ENCODE data around the gene MAG.
A peak's percentile ranks its signal among the peaks of the same experiment; 100 is the strongest.

The MAG gene

DNA sequence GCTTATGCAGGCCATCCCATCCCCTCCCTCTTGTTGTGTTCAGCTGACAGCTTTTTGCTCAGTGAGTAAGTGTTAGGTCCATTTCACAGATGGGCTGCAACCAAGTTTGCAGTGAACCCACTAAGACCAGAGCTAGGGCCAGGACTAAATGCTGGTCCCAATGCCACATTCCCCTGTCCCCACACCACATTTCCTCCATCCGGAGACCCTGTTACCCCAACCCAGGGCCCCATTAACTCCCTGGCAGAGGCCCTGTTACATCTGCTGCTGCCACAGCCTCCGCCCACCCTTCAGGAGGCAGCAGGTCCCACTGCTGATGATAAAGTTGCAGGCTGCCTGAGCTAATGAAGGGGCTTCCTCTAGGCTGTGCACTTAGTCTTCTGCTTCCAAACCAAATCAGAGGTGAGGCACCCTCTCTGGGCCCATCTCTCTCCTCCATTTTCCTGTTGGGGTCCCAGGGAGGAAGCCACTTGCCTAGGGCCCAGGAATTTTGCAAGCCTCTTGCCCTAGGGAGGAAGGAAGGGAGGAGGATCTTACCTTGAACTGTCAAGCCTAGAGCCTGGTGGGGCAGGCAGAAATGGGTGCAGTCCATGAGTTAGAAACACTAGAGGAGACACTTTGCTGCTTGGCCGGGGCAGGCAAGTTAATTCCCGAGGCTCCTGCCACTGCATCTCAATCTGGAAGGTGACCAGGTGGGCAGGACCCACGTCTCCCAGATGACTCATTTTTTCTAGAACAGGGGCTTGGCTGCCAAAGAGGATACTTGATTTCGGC lies 26.6 kb upstream of the MAG start:
- ChIA-PET CTCF (interaction anchor here (0.7 to 3.4 kb wide), 7 partner anchors 8 to 230 kb away, joined by 3 to 12 read pairs (median 3); partner anchors contain the start of gene FXYD7), POLR2A (interaction anchor here (0.6 kb wide), 2 partner anchors 8 to 388 kb away, joined by 3 read pairs; no protein-coding TSS in a partner anchor)
- DNase-seq (ENCODE audit: extremely low spot score) = no peak
- TF ChIP-seq, protein P1, sequence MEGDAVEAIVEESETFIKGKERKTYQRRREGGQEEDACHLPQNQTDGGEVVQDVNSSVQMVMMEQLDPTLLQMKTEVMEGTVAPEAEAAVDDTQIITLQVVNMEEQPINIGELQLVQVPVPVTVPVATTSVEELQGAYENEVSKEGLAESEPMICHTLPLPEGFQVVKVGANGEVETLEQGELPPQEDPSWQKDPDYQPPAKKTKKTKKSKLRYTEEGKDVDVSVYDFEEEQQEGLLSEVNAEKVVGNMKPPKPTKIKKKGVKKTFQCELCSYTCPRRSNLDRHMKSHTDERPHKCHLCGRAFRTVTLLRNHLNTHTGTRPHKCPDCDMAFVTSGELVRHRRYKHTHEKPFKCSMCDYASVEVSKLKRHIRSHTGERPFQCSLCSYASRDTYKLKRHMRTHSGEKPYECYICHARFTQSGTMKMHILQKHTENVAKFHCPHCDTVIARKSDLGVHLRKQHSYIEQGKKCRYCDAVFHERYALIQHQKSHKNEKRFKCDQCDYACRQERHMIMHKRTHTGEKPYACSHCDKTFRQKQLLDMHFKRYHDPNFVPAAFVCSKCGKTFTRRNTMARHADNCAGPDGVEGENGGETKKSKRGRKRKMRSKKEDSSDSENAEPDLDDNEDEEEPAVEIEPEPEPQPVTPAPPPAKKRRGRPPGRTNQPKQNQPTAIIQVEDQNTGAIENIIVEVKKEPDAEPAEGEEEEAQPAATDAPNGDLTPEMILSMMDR (IDR thresholded peaks at IDR 0.05; ENCODE audit: control extremely low read depth, extremely low read depth, low read depth, missing control alignments) = no peak

DNA sequence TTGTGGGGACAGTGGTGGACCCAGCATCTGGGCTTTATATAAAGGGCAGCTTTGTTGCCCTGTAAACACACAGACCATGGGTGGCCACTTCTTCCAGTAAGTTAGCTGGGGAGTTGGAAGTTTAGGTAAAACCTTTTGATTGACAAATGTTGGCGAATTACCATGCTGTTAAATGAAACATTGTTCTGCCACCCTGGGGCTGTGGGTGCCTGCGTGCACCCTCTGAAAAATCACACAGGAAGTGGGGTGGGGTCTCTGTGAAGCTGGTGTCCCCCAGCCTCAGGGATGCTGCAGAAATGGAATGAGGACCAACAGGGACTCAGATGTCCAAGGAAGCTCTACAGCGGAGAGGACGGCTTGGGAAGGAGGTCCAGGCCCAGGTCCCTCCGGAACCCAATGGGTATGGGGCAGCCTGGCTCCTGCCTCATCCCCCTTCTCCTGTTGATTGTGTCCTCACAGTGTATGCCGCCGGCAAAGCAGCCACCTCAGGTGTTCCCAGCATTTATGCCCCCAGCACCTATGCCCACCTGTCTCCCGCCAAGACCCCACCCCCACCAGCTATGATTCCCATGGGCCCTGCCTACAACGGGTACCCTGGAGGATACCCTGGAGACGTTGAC lies 26.0 kb upstream of the MAG start:
- ChIA-PET POLR2A (interaction anchor here (0.6 kb wide), 2 partner anchors 9 to 61 kb away, joined by 3 to 7 read pairs; no protein-coding TSS in a partner anchor), CTCF (interaction anchor here (0.7 to 3.4 kb wide), 5 partner anchors 9 to 229 kb away, joined by 3 to 12 read pairs (median 3); partner anchors contain the start of gene FXYD7)
- TF ChIP-seq, protein P1 (IDR thresholded peaks at IDR 0.05; ENCODE audit: control extremely low read depth, extremely low read depth, low read depth, missing control alignments) = no peak
- DNase-seq (ENCODE audit: extremely low spot score) = no peak

DNA sequence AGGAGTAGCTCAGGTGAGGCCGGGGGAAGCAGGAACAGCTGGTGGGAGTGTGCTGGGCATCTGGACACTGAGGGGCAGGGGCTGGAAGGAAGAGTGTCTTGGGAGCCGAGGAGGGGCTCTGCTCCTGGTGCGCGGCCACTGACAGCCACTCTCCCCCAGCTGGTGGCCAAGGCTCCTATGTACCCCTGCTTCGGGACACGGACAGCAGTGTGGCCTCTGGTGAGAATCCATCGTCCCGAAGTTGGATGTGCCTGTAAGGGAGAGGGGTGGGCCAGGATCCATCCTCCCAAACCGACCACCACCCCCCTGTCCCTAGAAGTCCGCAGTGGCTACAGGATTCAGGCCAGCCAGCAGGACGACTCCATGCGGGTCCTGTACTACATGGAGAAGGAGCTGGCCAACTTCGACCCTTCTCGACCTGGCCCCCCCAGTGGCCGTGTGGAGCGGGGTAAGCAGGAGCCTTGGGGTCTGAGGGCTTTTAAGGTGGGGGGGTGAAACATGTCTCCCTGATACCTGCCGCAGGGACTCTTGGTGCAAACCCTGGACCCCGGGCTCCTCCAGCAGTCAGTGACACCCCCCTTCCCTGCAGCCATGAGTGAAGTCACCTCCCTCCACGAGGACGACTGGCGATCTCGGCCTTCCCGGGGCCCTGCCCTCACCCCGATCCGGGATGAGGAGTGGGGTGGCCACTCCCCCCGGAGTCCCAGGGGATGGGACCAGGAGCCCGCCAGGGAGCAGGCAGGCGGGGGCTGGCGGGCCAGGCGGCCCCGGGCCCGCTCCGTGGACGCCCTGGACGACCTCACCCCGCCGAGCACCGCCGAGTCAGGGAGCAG lies 25.2 kb upstream of the MAG start:
- TF ChIP-seq, protein P1 (IDR thresholded peaks at IDR 0.05; ENCODE audit: control extremely low read depth, extremely low read depth, low read depth, missing control alignments) = no peak
- ChIA-PET POLR2A (interaction anchor here (0.6 kb wide), 1 partner anchor 61 kb away, joined by 7 read pairs; no protein-coding TSS in a partner anchor), CTCF (interaction anchor here (1.3 to 3.4 kb wide), 3 partner anchors 9 to 228 kb away, joined by 3 to 12 read pairs (median 3); no protein-coding TSS in a partner anchor)
- DNase-seq (ENCODE audit: extremely low spot score) = no peak

DNA sequence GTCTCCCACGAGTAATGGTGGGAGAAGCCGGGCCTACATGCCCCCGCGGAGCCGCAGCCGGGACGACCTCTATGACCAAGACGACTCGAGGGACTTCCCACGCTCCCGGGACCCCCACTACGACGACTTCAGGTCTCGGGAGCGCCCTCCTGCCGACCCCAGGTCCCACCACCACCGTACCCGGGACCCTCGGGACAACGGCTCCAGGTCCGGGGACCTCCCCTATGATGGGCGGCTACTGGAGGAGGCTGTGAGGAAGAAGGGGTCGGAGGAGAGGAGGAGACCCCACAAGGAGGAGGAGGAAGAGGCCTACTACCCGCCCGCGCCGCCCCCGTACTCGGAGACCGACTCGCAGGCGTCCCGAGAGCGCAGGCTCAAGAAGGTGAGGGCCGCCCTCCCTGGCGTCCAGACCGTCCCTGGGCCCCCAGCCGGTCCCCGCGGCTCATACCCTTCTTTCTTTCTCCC lies 24.6 kb upstream of the MAG start:
- ChIA-PET POLR2A (no interaction called here), CTCF (no interaction called here)
- no peak for DNase-seq (ENCODE audit: extremely low spot score)
- TF ChIP-seq, protein P1 (IDR thresholded peaks at IDR 0.05; ENCODE audit: control extremely low read depth, extremely low read depth, low read depth, missing control alignments) = no peak

DNA sequence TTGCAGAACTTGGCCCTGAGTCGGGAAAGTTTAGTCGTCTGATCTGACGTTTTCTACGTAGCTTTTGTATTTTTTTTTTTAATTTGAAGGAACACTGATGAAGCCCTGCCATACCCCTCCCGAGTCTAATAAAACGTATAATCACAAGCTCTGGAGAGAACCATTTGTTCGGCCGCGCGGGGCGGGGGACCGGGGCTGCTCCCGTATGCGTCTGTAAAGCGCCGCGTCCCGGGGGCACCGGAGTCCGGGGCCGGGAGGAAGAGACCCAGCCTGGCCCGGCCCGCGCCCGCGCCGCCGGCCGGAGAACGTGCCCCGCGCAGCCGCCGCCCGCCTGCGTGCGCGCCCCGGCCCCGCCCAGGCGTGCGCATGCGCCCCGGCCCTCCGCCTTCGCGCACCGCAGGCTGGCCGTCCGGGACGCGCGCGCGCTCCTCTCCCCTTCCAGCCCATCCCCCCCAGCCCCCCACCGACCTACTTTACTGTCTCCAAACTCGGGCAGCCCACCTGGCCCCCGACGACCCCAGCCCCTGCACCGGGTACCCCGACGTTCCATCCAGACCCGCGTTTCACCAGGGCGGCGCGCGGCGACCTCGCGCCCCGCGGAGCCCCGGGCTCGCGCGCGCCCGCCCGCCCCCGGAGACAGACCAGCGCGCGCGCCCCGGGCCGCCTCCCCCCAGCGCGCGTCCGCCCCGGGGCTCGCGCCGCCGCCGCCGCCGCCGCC lies 24.0 kb upstream of the MAG start:
- TF ChIP-seq, protein P1 (IDR thresholded peaks at IDR 0.05; ENCODE audit: control extremely low read depth, extremely low read depth, low read depth, missing control alignments) = no peak
- peak; percentile 96 for DNase-seq (ENCODE audit: extremely low spot score)
- CTCF ChIA-PET = interaction anchor here (1.9 kb wide), 1 partner anchor 126 kb away, joined by 8 read pairs; no protein-coding TSS in a partner anchor
- POLR2A ChIA-PET = no interaction called here
